ENCODE data around the gene BTF3L4.
A peak's percentile ranks its signal among the peaks of the same experiment; 100 is the strongest.

The BTF3L4 gene

DNA sequence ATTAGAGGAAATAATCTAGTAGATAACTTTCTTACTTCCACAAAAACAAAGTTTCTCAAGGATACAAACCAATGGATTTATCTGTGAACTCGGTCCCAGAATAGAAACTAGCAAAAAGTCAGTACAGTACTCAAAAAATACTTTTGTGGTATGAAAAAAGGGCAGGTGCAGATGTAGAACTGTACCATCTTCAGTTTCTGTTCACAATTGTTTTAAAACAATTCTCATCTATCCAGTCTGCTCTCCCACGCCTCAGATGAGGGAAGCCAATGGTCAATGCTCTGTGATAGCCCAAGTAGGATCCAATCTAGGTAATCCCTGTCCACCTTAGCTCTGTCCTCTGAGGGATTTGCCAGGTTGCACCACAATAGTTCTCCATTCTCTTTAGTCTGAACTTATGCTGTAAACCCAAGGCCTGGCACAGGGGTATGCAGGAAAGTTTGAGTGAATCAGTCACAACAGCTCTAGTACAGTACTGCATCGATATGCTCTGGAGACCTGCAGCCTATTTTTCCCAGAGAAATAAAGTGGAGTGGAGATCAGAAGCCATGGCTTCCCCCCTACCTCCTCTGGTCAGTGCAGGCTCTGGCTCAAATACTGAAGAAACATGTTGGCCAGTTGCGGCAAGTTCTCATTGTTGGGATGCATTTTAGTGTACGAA, 23.8 kb upstream of the BTF3L4 start:
- Histone ChIP-seq H3K27me3 (ENCODE audit: insufficient read depth, poor library complexity, severe bottlenecking) (no peaks in the 10 kb centered on the region), H3K4me3 (replicated peaks; ENCODE audit: insufficient read depth, low read length) (peak overlapping the region; percentile 66), H3K27ac (replicated peaks) (peak overlapping the region; percentile 86)
- DNase-seq (ENCODE audit: low read depth in 1 of 2, low spot score in 1 of 2): peak in 1 of 2 experiments; percentile 4
- TF ChIP-seq, protein P1, sequence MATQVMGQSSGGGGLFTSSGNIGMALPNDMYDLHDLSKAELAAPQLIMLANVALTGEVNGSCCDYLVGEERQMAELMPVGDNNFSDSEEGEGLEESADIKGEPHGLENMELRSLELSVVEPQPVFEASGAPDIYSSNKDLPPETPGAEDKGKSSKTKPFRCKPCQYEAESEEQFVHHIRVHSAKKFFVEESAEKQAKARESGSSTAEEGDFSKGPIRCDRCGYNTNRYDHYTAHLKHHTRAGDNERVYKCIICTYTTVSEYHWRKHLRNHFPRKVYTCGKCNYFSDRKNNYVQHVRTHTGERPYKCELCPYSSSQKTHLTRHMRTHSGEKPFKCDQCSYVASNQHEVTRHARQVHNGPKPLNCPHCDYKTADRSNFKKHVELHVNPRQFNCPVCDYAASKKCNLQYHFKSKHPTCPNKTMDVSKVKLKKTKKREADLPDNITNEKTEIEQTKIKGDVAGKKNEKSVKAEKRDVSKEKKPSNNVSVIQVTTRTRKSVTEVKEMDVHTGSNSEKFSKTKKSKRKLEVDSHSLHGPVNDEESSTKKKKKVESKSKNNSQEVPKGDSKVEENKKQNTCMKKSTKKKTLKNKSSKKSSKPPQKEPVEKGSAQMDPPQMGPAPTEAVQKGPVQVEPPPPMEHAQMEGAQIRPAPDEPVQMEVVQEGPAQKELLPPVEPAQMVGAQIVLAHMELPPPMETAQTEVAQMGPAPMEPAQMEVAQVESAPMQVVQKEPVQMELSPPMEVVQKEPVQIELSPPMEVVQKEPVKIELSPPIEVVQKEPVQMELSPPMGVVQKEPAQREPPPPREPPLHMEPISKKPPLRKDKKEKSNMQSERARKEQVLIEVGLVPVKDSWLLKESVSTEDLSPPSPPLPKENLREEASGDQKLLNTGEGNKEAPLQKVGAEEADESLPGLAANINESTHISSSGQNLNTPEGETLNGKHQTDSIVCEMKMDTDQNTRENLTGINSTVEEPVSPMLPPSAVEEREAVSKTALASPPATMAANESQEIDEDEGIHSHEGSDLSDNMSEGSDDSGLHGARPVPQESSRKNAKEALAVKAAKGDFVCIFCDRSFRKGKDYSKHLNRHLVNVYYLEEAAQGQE (IDR thresholded peaks at IDR 0.05; ENCODE audit: insufficient replicate concordance, low read depth): no peak
- no peak for TF ChIP-seq POLR2AphosphoS5 (IDR thresholded peaks at IDR 0.05; ENCODE audit: low read depth)
- no peak for TF ChIP-seq SPI1 (IDR thresholded peaks at IDR 0.05; ENCODE audit: borderline replicate concordance, low read depth)
- TF ChIP-seq CTCF (IDR thresholded peaks at IDR 0.05; ENCODE audit: insufficient read depth, low read length): no peak
- no peak for TF ChIP-seq GABPA (IDR thresholded peaks at IDR 0.05; ENCODE audit: low read depth)

DNA sequence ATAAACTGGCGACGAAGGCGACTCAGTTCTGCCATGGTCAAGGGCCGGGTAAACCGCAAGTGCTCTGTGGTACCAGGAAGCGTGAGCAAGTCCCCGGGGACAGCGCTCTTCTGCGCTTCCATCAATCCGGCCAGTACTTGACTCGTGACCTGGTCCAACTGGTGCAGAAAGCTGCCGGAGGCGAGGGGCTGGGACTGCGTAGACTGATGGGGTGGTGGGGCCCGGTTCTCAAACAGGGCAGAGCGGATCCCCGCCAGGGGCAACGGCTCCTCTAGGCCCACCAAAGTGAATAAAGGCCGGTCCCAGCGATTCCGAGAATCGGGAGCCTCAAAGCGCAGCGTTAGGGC, 23.3 kb upstream of the BTF3L4 start:
- Histone ChIP-seq H3K27ac (replicated peaks) (peak overlapping the region; percentile 86), H3K27me3 (ENCODE audit: insufficient read depth, poor library complexity, severe bottlenecking) (no peaks in the 10 kb centered on the region), H3K4me3 (replicated peaks; ENCODE audit: insufficient read depth, low read length) (peak overlapping the region; percentile 66)
- DNase-seq (ENCODE audit: low read depth in 1 of 2, low spot score in 1 of 2): peak; percentile 50 to 58
- no peak for TF ChIP-seq POLR2AphosphoS5 (IDR thresholded peaks at IDR 0.05; ENCODE audit: low read depth)
- no peak for TF ChIP-seq CTCF (IDR thresholded peaks at IDR 0.05; ENCODE audit: insufficient read depth, low read length)
- no peak for TF ChIP-seq GABPA (IDR thresholded peaks at IDR 0.05; ENCODE audit: low read depth)
- no peak for TF ChIP-seq SPI1 (IDR thresholded peaks at IDR 0.05; ENCODE audit: borderline replicate concordance, low read depth)
- TF ChIP-seq, protein P1 (IDR thresholded peaks at IDR 0.05; ENCODE audit: insufficient replicate concordance, low read depth): no peak

- TF ChIP-seq SPI1 (IDR thresholded peaks at IDR 0.05; ENCODE audit: borderline replicate concordance, low read depth) (peak; percentile 51; the same call in 1 of the 2 replicates), GABPA (IDR thresholded peaks at IDR 0.05; ENCODE audit: low read depth) (peak; percentile 79), POLR2AphosphoS5 (IDR thresholded peaks at IDR 0.05; ENCODE audit: low read depth) (peak; percentile 98)
- TF ChIP-seq, protein P1 (IDR thresholded peaks at IDR 0.05; ENCODE audit: insufficient replicate concordance, low read depth): no peak
- DNase-seq (ENCODE audit: low read depth in 1 of 2, low spot score in 1 of 2): peak; percentile 90
- Histone ChIP-seq H3K27me3 (ENCODE audit: insufficient read depth, poor library complexity, severe bottlenecking) (no peaks in the 10 kb centered on the region), H3K27ac (replicated peaks) (peak within 1 kb of the TSS; percentile 86), H3K4me3 (replicated peaks; ENCODE audit: insufficient read depth, low read length) (peak within 1 kb of the TSS; percentile 66)
Measured at GRCh38 chr1:52033190-52034049, 22.7 kb upstream of the BTF3L4 start, which contains the start of gene KTI12. Gene KTI12, minus strand, starts transcription at chr1:52033810. Its CDS starts 49 bp downstream, at chr1:52033761.

All from HL-60 (cell line).